D721Med (cell line): ENCODE data around the gene GOLM1.
A peak's percentile ranks its signal among the peaks of the same experiment; 100 is the strongest.

Experiments used
- DNase-seq: peaks from one replicate; pipeline ENCODE4 v3.0.0; 2011; ENCODE audit warnings: low spot score; ENCODE audit not compliant: insufficient read length
- FAIRE-seq: peaks from 2 replicates; lab custom pipeline; 2011; peaks lifted over from hg19 to GRCh38; lab: Jason Lieb, UNC
- TF ChIP-seq, protein P1 (sequence below): IDR thresholded peaks from 2 replicates; pipeline ENCODE4 v1.5.1; 2012; ENCODE audit warnings: mild to moderate bottlenecking, control low read depth; ENCODE audit not compliant: insufficient read depth; ENCODE audit errors: missing control alignments

GOLM1 gene

DNA sequence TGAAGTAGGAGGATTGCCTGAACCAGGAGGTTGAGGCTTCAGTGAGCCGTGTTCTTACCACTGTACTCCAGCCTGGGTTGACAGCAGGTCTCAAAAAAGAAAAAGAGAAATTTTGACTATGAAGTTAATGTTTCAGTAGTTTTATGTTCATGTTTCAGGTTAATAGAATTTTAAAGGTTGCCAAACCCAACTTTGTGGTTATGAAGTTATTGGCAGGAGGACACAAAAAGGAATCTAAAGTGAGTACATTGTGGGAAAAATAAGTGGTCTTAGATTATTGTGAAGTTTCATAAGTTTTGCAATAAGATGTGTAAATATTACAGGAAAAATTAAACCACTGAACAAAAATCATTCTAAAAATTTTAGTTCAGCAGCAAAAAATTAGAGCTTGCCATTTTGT lies 78.6 kb downstream of the GOLM1 start:
- DNase-seq (no peak), FAIRE-seq (no peak)
- TF ChIP-seq, protein P1, sequence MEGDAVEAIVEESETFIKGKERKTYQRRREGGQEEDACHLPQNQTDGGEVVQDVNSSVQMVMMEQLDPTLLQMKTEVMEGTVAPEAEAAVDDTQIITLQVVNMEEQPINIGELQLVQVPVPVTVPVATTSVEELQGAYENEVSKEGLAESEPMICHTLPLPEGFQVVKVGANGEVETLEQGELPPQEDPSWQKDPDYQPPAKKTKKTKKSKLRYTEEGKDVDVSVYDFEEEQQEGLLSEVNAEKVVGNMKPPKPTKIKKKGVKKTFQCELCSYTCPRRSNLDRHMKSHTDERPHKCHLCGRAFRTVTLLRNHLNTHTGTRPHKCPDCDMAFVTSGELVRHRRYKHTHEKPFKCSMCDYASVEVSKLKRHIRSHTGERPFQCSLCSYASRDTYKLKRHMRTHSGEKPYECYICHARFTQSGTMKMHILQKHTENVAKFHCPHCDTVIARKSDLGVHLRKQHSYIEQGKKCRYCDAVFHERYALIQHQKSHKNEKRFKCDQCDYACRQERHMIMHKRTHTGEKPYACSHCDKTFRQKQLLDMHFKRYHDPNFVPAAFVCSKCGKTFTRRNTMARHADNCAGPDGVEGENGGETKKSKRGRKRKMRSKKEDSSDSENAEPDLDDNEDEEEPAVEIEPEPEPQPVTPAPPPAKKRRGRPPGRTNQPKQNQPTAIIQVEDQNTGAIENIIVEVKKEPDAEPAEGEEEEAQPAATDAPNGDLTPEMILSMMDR: no peak

GRCh38 chr9:86009133-86009532 lies 90.2 kb downstream of the GOLM1 start:
- DNase-seq (no peak), FAIRE-seq (no peak)
- TF ChIP-seq, protein P1: no peak

DNA sequence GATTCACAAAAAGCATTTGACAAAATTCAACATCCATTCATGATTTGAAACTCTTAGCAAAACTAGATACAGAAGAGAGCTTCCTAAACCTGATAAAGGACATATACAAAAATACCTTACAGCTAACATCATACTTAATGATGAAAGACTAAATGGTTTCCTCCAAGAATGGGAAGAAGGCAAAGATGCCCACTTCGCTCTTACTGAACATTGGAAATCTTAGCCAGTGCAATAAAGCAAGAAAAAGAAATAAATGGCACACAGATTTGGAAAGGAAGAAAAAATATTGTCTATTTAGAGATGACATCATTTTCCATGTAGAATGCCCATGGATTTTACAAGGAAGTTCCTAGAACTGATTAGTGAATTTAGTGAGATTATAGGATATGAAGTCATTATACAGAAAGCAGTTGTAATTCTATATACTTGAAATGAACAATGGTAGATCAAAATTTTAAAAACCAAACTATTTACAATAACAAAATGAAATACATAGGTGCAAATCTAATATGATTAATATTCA lies 94.0 kb downstream of the GOLM1 start:
- DNase-seq (no peak), FAIRE-seq (peak; percentile 38)
- TF ChIP-seq, protein P1: no peak

- DNase-seq (no peak), FAIRE-seq (peak; percentile 74)
- TF ChIP-seq, protein P1: no peak
Measured at GRCh38 chr9:85995599-85995998, 103.8 kb downstream of the GOLM1 start.

DNA sequence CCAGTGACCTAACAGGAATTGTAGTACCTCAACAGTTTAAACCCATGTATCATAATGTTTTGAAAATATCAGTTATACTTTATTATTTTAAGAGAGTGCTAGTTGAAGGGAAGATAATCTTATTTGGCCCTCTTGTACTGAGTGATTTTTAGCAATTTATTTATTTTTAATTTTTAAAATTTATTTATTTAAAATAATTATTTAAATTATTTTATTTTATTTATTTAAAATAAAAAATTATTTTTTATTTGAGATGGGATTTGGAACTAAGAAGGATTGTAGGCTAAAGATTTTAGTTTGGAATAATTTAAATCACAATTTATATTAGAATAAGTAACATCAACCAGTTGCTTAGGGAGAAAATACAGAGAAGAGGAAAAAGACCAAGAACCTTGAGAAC lies 104.3 kb downstream of the GOLM1 start:
- TF ChIP-seq, protein P1: no peak
- DNase-seq (no peak), FAIRE-seq (no peak)

GRCh38 chr9:85994191-85994590 lies 105.2 kb downstream of the GOLM1 start:
- TF ChIP-seq, protein P1: no peak
- no peak for DNase-seq
- FAIRE-seq: no peak

DNA sequence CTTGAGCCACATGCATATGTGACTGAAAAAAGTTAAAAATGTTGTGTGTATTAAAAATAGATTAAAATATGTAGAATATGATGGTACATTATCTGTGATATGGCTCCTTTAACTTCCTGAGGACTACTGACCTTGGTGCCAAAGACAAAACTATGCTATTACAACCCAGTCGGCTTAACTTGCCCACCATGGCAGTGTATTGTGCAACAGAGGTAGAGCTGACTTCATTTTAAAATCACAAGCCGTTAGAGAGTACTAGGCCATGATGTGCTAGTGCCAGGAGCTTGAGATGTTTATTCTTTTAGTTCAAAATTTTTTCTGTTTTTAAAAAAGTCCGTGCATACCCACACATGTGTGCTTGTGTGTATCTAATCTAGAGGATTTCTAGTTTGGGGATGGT lies 112.1 kb downstream of the GOLM1 start:
- no peak for DNase-seq
- TF ChIP-seq, protein P1: no peak
- no peak for FAIRE-seq
